Measurements from ENCODE around the gene COL19A1. TPM values are rescaled to one million over a fixed set of nuclear protein-coding genes. Genes with fewer than 3 reads are reported as not detected.

COL19A1 gene
- total and polyA plus RNA-seq, 9 of the 15 experiments (the other 6 are each of a cell fraction or from before 2014, with no cell fraction given): not detected

DNA sequence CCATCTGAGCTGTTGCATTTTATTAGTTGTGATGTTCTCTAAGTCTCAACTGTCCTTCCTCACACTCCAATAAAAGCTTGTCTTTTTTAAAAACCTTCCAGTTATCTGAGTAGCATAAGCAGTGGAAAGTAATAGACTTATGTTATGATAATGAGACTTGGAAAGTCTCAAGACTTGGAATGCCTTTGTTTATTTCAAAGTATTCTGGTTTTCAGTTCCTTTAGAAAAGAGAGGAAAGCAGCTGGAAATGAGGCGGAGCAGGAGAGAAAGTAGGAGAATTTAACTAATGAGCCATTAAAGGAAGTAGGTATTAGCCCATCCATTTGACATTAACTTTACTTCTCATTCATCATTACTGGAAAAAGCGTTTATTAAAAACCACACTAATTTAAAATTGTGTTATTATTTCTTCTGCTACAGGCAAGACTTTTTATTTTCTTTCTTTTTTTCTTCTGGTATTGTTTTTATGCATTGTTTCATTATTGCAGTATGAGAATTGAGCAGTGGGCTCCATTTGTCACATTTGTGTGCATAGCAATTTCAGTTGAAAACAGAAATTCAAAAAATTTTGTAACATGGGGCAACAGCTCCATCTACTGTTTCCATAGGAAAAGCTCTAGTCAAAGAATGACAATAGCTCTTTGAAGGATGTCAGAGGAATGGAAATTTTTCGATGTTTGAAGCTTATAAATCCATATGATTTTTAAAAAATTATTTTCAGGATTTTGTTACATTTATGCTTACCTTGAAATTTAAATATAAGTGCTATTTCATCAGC lies 241.7 kb downstream of the COL19A1 start:
- in situ Hi-C loops (cut with MboI): no loop called here
- TF ChIP-seq PHF20 (IDR thresholded peaks at IDR 0.05; ENCODE audit: partially characterized antibody) (no peak), SMARCC2 (IDR thresholded peaks at IDR 0.05; ENCODE audit: low read depth) (no peak)
- TF ChIP-seq, protein P1, sequence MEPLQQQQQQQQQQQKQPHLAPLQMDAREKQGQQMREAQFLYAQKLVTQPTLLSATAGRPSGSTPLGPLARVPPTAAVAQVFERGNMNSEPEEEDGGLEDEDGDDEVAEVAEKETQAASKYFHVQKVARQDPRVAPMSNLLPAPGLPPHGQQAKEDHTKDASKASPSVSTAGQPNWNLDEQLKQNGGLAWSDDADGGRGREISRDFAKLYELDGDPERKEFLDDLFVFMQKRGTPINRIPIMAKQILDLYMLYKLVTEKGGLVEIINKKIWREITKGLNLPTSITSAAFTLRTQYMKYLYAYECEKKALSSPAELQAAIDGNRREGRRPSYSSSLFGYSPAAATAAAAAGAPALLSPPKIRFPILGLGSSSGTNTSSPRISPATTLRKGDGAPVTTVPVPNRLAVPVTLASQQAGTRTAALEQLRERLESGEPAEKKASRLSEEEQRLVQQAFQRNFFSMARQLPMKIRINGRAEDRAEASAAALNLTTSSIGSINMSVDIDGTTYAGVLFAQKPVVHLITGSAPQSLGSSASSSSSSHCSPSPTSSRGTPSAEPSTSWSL (CRISPR knock-in tag; IDR thresholded peaks at IDR 0.05; ENCODE audit: borderline replicate concordance): no peak
- TF ChIP-seq, protein P2, sequence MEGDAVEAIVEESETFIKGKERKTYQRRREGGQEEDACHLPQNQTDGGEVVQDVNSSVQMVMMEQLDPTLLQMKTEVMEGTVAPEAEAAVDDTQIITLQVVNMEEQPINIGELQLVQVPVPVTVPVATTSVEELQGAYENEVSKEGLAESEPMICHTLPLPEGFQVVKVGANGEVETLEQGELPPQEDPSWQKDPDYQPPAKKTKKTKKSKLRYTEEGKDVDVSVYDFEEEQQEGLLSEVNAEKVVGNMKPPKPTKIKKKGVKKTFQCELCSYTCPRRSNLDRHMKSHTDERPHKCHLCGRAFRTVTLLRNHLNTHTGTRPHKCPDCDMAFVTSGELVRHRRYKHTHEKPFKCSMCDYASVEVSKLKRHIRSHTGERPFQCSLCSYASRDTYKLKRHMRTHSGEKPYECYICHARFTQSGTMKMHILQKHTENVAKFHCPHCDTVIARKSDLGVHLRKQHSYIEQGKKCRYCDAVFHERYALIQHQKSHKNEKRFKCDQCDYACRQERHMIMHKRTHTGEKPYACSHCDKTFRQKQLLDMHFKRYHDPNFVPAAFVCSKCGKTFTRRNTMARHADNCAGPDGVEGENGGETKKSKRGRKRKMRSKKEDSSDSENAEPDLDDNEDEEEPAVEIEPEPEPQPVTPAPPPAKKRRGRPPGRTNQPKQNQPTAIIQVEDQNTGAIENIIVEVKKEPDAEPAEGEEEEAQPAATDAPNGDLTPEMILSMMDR (IDR thresholded peaks at IDR 0.05 in 2 of 3, conservative IDR thresholded peaks at IDR 0.05 in 1 of 3; ENCODE audit: insufficient read depth in 2 of 3, low read depth in 1 of 3, low read length in 3 of 3): peak; percentile 30 to 75 (median 53); a peak in 4 of 6 replicates
- TF ChIP-seq, protein P3, sequence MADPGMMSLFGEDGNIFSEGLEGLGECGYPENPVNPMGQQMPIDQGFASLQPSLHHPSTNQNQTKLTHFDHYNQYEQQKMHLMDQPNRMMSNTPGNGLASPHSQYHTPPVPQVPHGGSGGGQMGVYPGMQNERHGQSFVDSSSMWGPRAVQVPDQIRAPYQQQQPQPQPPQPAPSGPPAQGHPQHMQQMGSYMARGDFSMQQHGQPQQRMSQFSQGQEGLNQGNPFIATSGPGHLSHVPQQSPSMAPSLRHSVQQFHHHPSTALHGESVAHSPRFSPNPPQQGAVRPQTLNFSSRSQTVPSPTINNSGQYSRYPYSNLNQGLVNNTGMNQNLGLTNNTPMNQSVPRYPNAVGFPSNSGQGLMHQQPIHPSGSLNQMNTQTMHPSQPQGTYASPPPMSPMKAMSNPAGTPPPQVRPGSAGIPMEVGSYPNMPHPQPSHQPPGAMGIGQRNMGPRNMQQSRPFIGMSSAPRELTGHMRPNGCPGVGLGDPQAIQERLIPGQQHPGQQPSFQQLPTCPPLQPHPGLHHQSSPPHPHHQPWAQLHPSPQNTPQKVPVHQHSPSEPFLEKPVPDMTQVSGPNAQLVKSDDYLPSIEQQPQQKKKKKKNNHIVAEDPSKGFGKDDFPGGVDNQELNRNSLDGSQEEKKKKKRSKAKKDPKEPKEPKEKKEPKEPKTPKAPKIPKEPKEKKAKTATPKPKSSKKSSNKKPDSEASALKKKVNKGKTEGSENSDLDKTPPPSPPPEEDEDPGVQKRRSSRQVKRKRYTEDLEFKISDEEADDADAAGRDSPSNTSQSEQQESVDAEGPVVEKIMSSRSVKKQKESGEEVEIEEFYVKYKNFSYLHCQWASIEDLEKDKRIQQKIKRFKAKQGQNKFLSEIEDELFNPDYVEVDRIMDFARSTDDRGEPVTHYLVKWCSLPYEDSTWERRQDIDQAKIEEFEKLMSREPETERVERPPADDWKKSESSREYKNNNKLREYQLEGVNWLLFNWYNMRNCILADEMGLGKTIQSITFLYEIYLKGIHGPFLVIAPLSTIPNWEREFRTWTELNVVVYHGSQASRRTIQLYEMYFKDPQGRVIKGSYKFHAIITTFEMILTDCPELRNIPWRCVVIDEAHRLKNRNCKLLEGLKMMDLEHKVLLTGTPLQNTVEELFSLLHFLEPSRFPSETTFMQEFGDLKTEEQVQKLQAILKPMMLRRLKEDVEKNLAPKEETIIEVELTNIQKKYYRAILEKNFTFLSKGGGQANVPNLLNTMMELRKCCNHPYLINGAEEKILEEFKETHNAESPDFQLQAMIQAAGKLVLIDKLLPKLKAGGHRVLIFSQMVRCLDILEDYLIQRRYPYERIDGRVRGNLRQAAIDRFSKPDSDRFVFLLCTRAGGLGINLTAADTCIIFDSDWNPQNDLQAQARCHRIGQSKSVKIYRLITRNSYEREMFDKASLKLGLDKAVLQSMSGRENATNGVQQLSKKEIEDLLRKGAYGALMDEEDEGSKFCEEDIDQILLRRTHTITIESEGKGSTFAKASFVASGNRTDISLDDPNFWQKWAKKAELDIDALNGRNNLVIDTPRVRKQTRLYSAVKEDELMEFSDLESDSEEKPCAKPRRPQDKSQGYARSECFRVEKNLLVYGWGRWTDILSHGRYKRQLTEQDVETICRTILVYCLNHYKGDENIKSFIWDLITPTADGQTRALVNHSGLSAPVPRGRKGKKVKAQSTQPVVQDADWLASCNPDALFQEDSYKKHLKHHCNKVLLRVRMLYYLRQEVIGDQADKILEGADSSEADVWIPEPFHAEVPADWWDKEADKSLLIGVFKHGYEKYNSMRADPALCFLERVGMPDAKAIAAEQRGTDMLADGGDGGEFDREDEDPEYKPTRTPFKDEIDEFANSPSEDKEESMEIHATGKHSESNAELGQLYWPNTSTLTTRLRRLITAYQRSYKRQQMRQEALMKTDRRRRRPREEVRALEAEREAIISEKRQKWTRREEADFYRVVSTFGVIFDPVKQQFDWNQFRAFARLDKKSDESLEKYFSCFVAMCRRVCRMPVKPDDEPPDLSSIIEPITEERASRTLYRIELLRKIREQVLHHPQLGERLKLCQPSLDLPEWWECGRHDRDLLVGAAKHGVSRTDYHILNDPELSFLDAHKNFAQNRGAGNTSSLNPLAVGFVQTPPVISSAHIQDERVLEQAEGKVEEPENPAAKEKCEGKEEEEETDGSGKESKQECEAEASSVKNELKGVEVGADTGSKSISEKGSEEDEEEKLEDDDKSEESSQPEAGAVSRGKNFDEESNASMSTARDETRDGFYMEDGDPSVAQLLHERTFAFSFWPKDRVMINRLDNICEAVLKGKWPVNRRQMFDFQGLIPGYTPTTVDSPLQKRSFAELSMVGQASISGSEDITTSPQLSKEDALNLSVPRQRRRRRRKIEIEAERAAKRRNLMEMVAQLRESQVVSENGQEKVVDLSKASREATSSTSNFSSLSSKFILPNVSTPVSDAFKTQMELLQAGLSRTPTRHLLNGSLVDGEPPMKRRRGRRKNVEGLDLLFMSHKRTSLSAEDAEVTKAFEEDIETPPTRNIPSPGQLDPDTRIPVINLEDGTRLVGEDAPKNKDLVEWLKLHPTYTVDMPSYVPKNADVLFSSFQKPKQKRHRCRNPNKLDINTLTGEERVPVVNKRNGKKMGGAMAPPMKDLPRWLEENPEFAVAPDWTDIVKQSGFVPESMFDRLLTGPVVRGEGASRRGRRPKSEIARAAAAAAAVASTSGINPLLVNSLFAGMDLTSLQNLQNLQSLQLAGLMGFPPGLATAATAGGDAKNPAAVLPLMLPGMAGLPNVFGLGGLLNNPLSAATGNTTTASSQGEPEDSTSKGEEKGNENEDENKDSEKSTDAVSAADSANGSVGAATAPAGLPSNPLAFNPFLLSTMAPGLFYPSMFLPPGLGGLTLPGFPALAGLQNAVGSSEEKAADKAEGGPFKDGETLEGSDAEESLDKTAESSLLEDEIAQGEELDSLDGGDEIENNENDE (IDR thresholded peaks at IDR 0.05; ENCODE audit: low read depth, low read length): no peak

More for the DNA sequence above, 241.7 kb downstream of the COL19A1 start:
- H3K4me1 ChIP-seq (replicated peaks in 1 of 2; ENCODE audit: control insufficient read depth in 2 of 2, insufficient read depth in 2 of 2, low read length in 2 of 2): no peaks in the 10 kb centered on the region
- no peaks in the 10 kb centered on the region for H3K9me1 ChIP-seq (ENCODE audit: control insufficient read depth, insufficient read depth, low read length)
- POLR2A ChIA-PET: no interaction called here
- DNase-seq (ENCODE audit: extremely low read depth in 1 of 4, low spot score in 3 of 4): peak; percentile 34 to 55 (median 36)
- ATAC-seq: peak; percentile 61; the same call in 2 of the 3 replicates
- no peaks in the 10 kb centered on the region for H3K9me3 ChIP-seq (replicated peaks; ENCODE audit: control insufficient read depth, insufficient read depth, low read depth, low read length)
- BruUV-seq (replicated peaks): no TSS peak
- H3K36me3 ChIP-seq (ENCODE audit: control insufficient read depth, insufficient read depth, low read length): no peaks in the 10 kb centered on the region
- no peak overlapping the region for H3K9ac ChIP-seq (ENCODE audit: insufficient read depth in 1 of 2, low read depth in 2 of 2, low read length in 2 of 2)
- no peaks in the 10 kb centered on the region; a peak in 1 of 5 replicates for H3K27me3 ChIP-seq (ENCODE audit: control insufficient read depth in 2 of 2, insufficient read depth in 2 of 2, low read length in 2 of 2)
- H3K4me2 ChIP-seq (ENCODE audit: insufficient read depth, low read length): no peak overlapping the region
- WGBS (ENCODE audit: insufficient coverage, low coverage, missing lambda C conversion rate): 7% methylated on average over 3 of the region's 3 CpGs
- no peak overlapping the region for H3K27ac ChIP-seq (ENCODE audit: extremely low read depth, low read depth, low read length)
- H3K4me3 ChIP-seq: no peak overlapping the region
- H4K20me1 ChIP-seq (replicated peaks; ENCODE audit: control insufficient read depth, insufficient read depth, low read length): no peaks in the 10 kb centered on the region
- H3K79me2 ChIP-seq (ENCODE audit: control insufficient read depth, insufficient read depth, low read length): no peaks in the 10 kb centered on the region
- intact Hi-C loops (cut with micrococcal nuclease): loop anchor here (2.0 to 10.0 kb wide), 5 partner anchors 59 to 1471 kb away; partner anchors contain the start of gene ADGRB3
- no peak for FAIRE-seq
- H2AFZ ChIP-seq (ENCODE audit: low read depth, low read length): no peak overlapping the region
- CTCF ChIA-PET (ENCODE audit: low intra/inter-chr PET ratio): interaction anchor here (0.6 kb wide), 1 partner anchor 599 kb away, joined by 3 read pairs; no protein-coding TSS in a partner anchor
